ENCODE measurements around the gene FAM3C.
"Not testable (repeated sequence)": the region's sequence is repeated elsewhere in the genome, so short reads cannot be mapped to it uniquely, and the experiment has no call there.

The FAM3C gene

GRCh38 chr7:121395961-121396757 is at the start of gene FAM3C:
TSS of gene FAM3C (minus strand) at chr7:121396308. CDS start at chr7:121382969, 13,339 bp downstream.
- peak; percentile 94 for DNase-seq (ENCODE audit: low read depth, low spot score)
- H3K4me3 ChIP-seq (ENCODE audit: low read depth, low read length), result peak within 1 kb of the TSS; percentile 72
- TF ChIP-seq, protein P1, sequence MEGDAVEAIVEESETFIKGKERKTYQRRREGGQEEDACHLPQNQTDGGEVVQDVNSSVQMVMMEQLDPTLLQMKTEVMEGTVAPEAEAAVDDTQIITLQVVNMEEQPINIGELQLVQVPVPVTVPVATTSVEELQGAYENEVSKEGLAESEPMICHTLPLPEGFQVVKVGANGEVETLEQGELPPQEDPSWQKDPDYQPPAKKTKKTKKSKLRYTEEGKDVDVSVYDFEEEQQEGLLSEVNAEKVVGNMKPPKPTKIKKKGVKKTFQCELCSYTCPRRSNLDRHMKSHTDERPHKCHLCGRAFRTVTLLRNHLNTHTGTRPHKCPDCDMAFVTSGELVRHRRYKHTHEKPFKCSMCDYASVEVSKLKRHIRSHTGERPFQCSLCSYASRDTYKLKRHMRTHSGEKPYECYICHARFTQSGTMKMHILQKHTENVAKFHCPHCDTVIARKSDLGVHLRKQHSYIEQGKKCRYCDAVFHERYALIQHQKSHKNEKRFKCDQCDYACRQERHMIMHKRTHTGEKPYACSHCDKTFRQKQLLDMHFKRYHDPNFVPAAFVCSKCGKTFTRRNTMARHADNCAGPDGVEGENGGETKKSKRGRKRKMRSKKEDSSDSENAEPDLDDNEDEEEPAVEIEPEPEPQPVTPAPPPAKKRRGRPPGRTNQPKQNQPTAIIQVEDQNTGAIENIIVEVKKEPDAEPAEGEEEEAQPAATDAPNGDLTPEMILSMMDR (IDR thresholded peaks at IDR 0.05; ENCODE audit: low read depth, low read length), result peak; percentile 74
- in situ Hi-C loops (cut with HindIII; ENCODE audit: low sequenced_read_pairs), result no loop called here

DNA sequence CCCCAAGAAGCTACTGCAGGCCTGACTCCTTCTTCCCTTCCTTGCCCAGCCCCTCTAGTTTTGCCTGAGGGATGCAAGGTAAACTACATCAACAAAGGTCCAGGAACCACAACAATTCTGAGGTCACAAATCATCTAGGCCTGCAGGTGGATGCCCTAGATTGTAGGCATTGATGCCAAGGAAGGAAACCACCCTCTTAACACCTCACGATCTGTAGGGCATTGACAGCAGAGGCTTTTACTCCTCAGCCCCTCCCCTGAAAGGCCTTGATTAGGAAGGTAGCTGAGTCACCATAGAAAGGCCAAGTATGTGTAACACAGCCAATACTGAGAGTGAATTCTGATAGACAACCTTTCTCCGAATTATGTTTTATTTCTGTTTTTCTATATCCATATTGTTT is 46.7 kb upstream of the FAM3C start:
- TF ChIP-seq, protein P1 (IDR thresholded peaks at IDR 0.05; ENCODE audit: low read depth, low read length), result no peak
- no peak for DNase-seq (ENCODE audit: low read depth, low spot score)
- no peak overlapping the region for H3K4me3 ChIP-seq (ENCODE audit: low read depth, low read length)
- in situ Hi-C loops (cut with HindIII; ENCODE audit: low sequenced_read_pairs), result no loop called here

DNA sequence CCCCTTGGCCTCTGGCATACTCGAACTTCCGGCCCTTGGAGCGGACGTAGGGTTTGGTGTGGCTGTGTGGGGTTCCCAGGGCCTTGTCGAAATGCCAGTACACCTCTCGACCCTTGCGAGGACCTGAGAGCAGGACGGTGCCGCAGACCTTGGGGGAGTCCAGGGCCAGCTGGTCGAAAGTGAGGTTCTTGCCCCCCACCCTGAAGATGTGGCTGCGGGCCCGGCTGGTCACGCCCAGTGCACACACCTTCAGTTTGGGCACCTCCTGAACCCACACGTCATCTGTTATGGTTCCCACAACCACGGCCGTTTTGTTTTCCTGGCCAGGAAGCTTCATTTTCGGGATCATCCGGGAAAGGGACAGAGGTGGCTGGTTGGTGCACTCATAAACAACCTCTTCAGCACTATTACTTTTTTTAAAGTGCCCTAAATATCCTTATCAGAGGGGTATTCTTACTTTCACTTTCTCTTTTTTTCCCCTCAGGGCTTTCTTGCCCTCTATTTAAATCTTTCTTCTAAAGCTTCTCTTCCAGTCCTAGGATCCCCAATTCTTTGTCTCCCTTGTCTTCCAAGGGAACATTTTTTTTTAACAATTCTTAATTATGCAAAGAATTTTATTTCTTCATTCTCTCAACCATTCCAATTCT is 44.9 kb upstream of the FAM3C start:
- H3K4me3 ChIP-seq (ENCODE audit: low read depth, low read length), result no peak overlapping the region
- no peak for DNase-seq (ENCODE audit: low read depth, low spot score)
- TF ChIP-seq, protein P1 (IDR thresholded peaks at IDR 0.05; ENCODE audit: low read depth, low read length), result no peak
- in situ Hi-C loops (cut with HindIII; ENCODE audit: low sequenced_read_pairs), result no loop called here

DNA sequence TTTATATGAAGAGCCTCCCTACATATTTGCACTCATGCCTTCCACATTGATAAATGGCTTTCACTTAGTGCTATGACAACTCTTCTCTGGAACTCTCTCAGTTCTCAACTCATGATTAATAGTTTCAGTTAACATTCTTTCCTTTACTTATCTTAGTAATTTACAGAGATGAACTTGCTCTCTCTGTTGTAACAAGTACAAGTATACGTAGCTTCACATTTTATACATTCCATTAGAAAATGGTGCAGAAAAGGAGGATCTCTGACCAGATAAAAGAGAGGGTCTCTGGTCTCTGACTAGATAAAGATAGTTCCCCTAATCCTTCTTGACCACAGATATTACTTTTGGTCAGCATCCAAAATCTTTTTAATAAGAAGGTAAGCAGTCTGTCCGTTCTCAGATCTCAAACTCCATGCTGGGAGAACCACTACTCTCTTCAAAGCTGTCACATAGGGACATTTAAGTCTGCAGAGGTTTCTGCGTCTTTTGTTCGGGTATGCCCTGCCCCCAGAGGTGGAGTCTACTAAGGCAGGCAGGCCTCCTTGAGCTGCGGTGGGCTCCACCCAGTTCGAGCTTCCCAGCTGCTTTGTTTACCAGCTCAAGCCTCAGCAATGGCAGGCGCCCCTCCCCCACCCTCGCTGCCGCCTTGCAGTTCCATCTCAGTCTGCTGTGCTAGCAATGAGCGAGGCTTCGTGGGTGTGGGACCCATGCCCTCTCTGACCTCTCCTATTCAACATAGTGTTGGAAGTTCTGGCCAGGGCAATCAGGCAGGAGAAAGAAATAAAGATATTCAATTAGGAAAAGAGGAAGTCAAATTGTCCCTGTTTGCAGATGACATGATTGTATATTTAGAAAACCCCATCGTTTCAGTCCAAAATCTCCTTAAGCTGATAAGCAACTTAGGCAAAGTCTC is 42.2 kb upstream of the FAM3C start:
- H3K4me3 ChIP-seq (ENCODE audit: low read depth, low read length); in situ Hi-C loops (cut with HindIII; ENCODE audit: low sequenced_read_pairs): not testable (repeated sequence)
- TF ChIP-seq, protein P1 (IDR thresholded peaks at IDR 0.05; ENCODE audit: low read depth, low read length), result peak; percentile 8
- peak; percentile 59 for DNase-seq (ENCODE audit: low read depth, low spot score)

GRCh38 chr7:121437470-121437869 is 41.4 kb upstream of the FAM3C start:
- H3K4me3 ChIP-seq (ENCODE audit: low read depth, low read length), result no peak overlapping the region

More at GRCh38 chr7:121437470-121437869, 41.4 kb upstream of the FAM3C start:
- TF ChIP-seq, protein P1 (IDR thresholded peaks at IDR 0.05; ENCODE audit: low read depth, low read length), result no peak
- in situ Hi-C loops (cut with HindIII; ENCODE audit: low sequenced_read_pairs), result no loop called here
- DNase-seq (ENCODE audit: low read depth, low spot score), result no peak
